ENCODE results near the gene CXCL1.

CXCL1 gene

DNA sequence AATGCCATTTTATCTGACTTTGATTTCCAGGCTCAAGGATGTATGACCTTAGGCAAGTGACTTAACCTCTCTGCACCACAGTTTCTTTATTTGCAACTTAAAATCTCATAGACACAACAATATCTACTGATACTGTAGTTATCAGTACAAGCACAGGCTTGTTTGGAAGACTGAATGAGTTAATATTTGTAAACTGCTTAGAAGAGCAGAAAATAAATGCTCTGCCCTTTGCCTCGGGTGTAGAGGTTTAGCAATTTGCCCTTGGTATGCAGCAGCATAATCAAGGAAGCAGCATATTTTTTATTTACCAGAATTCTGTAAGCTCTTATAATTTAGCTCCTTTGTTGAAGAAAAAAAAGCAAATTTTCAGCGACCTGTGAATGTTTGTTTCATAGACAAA lies 2.9 kb upstream of the CXCL1 start:
- no peak for DNase-seq
- H3K14ac ChIP-seq (ENCODE audit: low read length in 2 of 2): no peak overlapping the region
- H2AFZ ChIP-seq (ENCODE audit: low read depth, low read length): no peak overlapping the region
- no peak overlapping the region for H3K9ac ChIP-seq (ENCODE audit: low read length)
- H4K91ac ChIP-seq (ENCODE audit: low read length): no peak overlapping the region
- no peak overlapping the region for H3K4me3 ChIP-seq (ENCODE audit: insufficient read depth in 1 of 2, low read depth in 1 of 2, low read length in 2 of 2)
- no peak overlapping the region for H3K18ac ChIP-seq (ENCODE audit: low read depth in 1 of 2, low read length in 2 of 2)
- H3K4ac ChIP-seq (ENCODE audit: low read depth in 1 of 2, low read length in 2 of 2): no peak overlapping the region
- H2BK12ac ChIP-seq (ENCODE audit: low read length in 2 of 2): no peak overlapping the region
- no peak overlapping the region for H3K4me2 ChIP-seq (ENCODE audit: low read length, poor library complexity, severe bottlenecking)
- no peak overlapping the region for H2BK15ac ChIP-seq (ENCODE audit: low read depth, poor library complexity, severe bottlenecking)
- H3K23ac ChIP-seq (ENCODE audit: low read length in 2 of 2): no peak overlapping the region
- no peak overlapping the region for H2BK5ac ChIP-seq (ENCODE audit: low read depth, low read length, poor library complexity, severe bottlenecking)
- peaks cover 6% of the 10 kb centered on the region for H3K4me1 ChIP-seq (ENCODE audit: control insufficient read depth, insufficient read depth, low read depth, low read length)
- no peaks in the 10 kb centered on the region for H3K27me3 ChIP-seq (ENCODE audit: control insufficient read depth in 1 of 2, insufficient read depth in 1 of 2, low read length in 2 of 2)
- no peaks in the 10 kb centered on the region for H3K9me3 ChIP-seq (ENCODE audit: control insufficient read depth, low read length)
- no peak overlapping the region for H3K27ac ChIP-seq (ENCODE audit: low read length, poor library complexity, severe bottlenecking)
- no peak overlapping the region for H2BK120ac ChIP-seq (ENCODE audit: low read depth, low read length)
- no CpG with 5 or more reads among the region's 2 CpGs for WGBS
- H3K36me3 ChIP-seq (ENCODE audit: control insufficient read depth in 1 of 2, insufficient read depth in 2 of 2, low read depth in 1 of 2, low read length in 2 of 2): no peaks in the 10 kb centered on the region
- no peak overlapping the region for H2AK5ac ChIP-seq (ENCODE audit: low read length, severe bottlenecking)
- no peaks in the 10 kb centered on the region for H3K79me1 ChIP-seq (replicated peaks; ENCODE audit: low read length, poor library complexity, severe bottlenecking)
- H4K8ac ChIP-seq (ENCODE audit: low read length): no peak overlapping the region

DNA sequence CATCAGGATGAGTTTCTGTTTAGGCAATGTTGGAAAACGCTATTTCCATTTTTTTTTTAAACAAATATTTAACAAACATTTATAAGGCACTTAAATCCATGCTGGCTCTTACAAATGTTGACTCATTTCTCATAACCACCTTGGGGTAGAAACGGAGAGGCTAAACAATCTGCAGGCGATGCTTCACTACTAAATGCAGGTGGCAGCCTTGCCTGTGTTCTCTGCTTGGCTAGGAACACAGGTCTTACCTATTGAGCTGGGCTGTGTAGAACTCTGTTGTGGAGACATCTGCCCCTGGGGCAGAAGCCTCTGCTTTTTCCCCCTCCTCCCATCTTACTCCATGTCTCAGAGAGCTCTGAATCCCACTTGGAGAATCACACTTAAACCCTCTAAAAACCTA lies 1.4 kb upstream of the CXCL1 start:
- 58% methylated on average over 2 of the region's 3 CpGs for WGBS
- Histone ChIP-seq H2BK15ac (ENCODE audit: low read depth, poor library complexity, severe bottlenecking) (peak overlapping the region; percentile 29), H3K9ac (ENCODE audit: low read length) (no peak overlapping the region)

GRCh38 chr4:73868206-73869129 lies 725 bp upstream of the CXCL1 start:
- DNase-seq: peak; percentile 74
- Histone ChIP-seq H2AFZ (ENCODE audit: low read depth, low read length) (peak overlapping the region; percentile 58), H3K36me3 (ENCODE audit: control insufficient read depth in 1 of 2, insufficient read depth in 2 of 2, low read depth in 1 of 2, low read length in 2 of 2) (no peaks in the 10 kb centered on the region), H3K4me1 (ENCODE audit: control insufficient read depth, insufficient read depth, low read depth, low read length) (peaks cover 5% of the 10 kb centered on the region), H4K91ac (ENCODE audit: low read length) (peak overlapping the region; percentile 80), H2AK5ac (ENCODE audit: low read length, severe bottlenecking) (peak overlapping the region; percentile 15), H2BK12ac (ENCODE audit: low read length in 2 of 2) (peak overlapping the region; percentile 75 to 96), H2BK15ac (ENCODE audit: low read depth, poor library complexity, severe bottlenecking) (peak overlapping the region; percentile 99), H3K9ac (ENCODE audit: low read length) (peak overlapping the region; percentile 80), H2BK5ac (ENCODE audit: low read depth, low read length, poor library complexity, severe bottlenecking) (peak overlapping the region; percentile 92), H3K4me3 (ENCODE audit: insufficient read depth in 1 of 2, low read depth in 1 of 2, low read length in 2 of 2) (peak overlapping the region; percentile 80 to 83), H3K4me2 (ENCODE audit: low read length, poor library complexity, severe bottlenecking) (peak overlapping the region; percentile 74), H3K18ac (ENCODE audit: low read depth in 1 of 2, low read length in 2 of 2) (peak overlapping the region; percentile 94 to 99), H3K14ac (ENCODE audit: low read length in 2 of 2) (no peak overlapping the region), H3K9me3 (ENCODE audit: control insufficient read depth, low read length) (no peaks in the 10 kb centered on the region), H2BK120ac (ENCODE audit: low read depth, low read length) (peak overlapping the region; percentile 92), H4K8ac (ENCODE audit: low read length) (peak overlapping the region; percentile 81), H3K23ac (ENCODE audit: low read length in 2 of 2) (peak overlapping the region in 1 of 2 experiments; percentile 64), H3K27ac (ENCODE audit: low read length, poor library complexity, severe bottlenecking) (peak overlapping the region; percentile 85), H3K4ac (ENCODE audit: low read depth in 1 of 2, low read length in 2 of 2) (peak overlapping the region; percentile 87 to 90), H3K27me3 (ENCODE audit: control insufficient read depth in 1 of 2, insufficient read depth in 1 of 2, low read length in 2 of 2) (no peaks in the 10 kb centered on the region), H3K79me1 (replicated peaks; ENCODE audit: low read length, poor library complexity, severe bottlenecking) (no peaks in the 10 kb centered on the region)
- WGBS: 29% methylated on average over 12 of the region's 16 CpGs

More for the DNA sequence above, 1.4 kb upstream of the CXCL1 start:
- H3K18ac ChIP-seq (ENCODE audit: low read depth in 1 of 2, low read length in 2 of 2): peak overlapping the region; percentile 58 to 91
- no peak overlapping the region for H3K4me3 ChIP-seq (ENCODE audit: insufficient read depth in 1 of 2, low read depth in 1 of 2, low read length in 2 of 2)
- H3K14ac ChIP-seq (ENCODE audit: low read length in 2 of 2): no peak overlapping the region
- peak overlapping the region; percentile 19 for H4K91ac ChIP-seq (ENCODE audit: low read length)
- no peaks in the 10 kb centered on the region for H3K79me1 ChIP-seq (replicated peaks; ENCODE audit: low read length, poor library complexity, severe bottlenecking)
- H3K9me3 ChIP-seq (ENCODE audit: control insufficient read depth, low read length): no peaks in the 10 kb centered on the region
- DNase-seq: peak; percentile 31
- peak overlapping the region; percentile 85 for H3K27ac ChIP-seq (ENCODE audit: low read length, poor library complexity, severe bottlenecking)
- no peak overlapping the region for H3K4me2 ChIP-seq (ENCODE audit: low read length, poor library complexity, severe bottlenecking)
- peak overlapping the region; percentile 1 for H2AK5ac ChIP-seq (ENCODE audit: low read length, severe bottlenecking)
- H3K4ac ChIP-seq (ENCODE audit: low read depth in 1 of 2, low read length in 2 of 2): peak overlapping the region in 1 of 2 experiments; percentile 20
- H3K27me3 ChIP-seq (ENCODE audit: control insufficient read depth in 1 of 2, insufficient read depth in 1 of 2, low read length in 2 of 2): no peaks in the 10 kb centered on the region
- H3K36me3 ChIP-seq (ENCODE audit: control insufficient read depth in 1 of 2, insufficient read depth in 2 of 2, low read depth in 1 of 2, low read length in 2 of 2): no peaks in the 10 kb centered on the region
- peak overlapping the region; percentile 65 to 93 for H2BK12ac ChIP-seq (ENCODE audit: low read length in 2 of 2)
- no peak overlapping the region for H2BK5ac ChIP-seq (ENCODE audit: low read depth, low read length, poor library complexity, severe bottlenecking)
- H4K8ac ChIP-seq (ENCODE audit: low read length): peak overlapping the region; percentile 70
- H2BK120ac ChIP-seq (ENCODE audit: low read depth, low read length): peak overlapping the region; percentile 52
- H3K23ac ChIP-seq (ENCODE audit: low read length in 2 of 2): no peak overlapping the region
- peaks cover 5% of the 10 kb centered on the region for H3K4me1 ChIP-seq (ENCODE audit: control insufficient read depth, insufficient read depth, low read depth, low read length)
- no peak overlapping the region for H2AFZ ChIP-seq (ENCODE audit: low read depth, low read length)

DNA sequence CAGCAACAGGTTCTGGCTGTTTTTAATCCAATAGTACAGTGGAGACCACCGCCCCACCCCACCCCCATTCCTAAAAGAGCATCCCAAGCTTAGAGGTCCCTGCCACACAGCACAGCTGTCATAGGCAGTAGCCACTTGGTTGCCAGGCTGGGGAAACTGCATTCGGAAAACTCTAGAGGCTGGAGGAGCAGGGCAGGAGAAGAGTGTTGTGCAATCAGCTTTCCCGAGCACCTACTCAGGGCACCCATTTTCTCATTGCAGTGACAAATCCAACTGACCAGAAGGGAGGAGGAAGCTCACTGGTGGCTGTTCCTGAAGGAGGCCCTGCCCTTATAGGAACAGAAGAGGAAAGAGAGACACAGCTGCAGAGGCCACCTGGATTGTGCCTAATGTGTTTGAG lies 1.1 kb downstream of the CXCL1 start:
- Histone ChIP-seq H3K27ac (ENCODE audit: low read length, poor library complexity, severe bottlenecking) (peak overlapping the region; percentile 85), H3K9me3 (ENCODE audit: control insufficient read depth, low read length) (no peaks in the 10 kb centered on the region), H3K79me1 (replicated peaks; ENCODE audit: low read length, poor library complexity, severe bottlenecking) (no peaks in the 10 kb centered on the region), H2AFZ (ENCODE audit: low read depth, low read length) (no peak overlapping the region), H2BK120ac (ENCODE audit: low read depth, low read length) (no peak overlapping the region), H4K91ac (ENCODE audit: low read length) (peak overlapping the region; percentile 25), H3K23ac (ENCODE audit: low read length in 2 of 2) (peak overlapping the region in 1 of 2 experiments; percentile 3), H3K36me3 (ENCODE audit: control insufficient read depth in 1 of 2, insufficient read depth in 2 of 2, low read depth in 1 of 2, low read length in 2 of 2) (no peaks in the 10 kb centered on the region), H2BK12ac (ENCODE audit: low read length in 2 of 2) (peak overlapping the region; percentile 1 to 49), H3K18ac (ENCODE audit: low read depth in 1 of 2, low read length in 2 of 2) (peak overlapping the region; percentile 37 to 61), H2AK5ac (ENCODE audit: low read length, severe bottlenecking) (no peak overlapping the region), H3K9ac (ENCODE audit: low read length) (peak overlapping the region; percentile 80), H3K14ac (ENCODE audit: low read length in 2 of 2) (no peak overlapping the region), H3K27me3 (ENCODE audit: control insufficient read depth in 1 of 2, insufficient read depth in 1 of 2, low read length in 2 of 2) (no peaks in the 10 kb centered on the region), H2BK5ac (ENCODE audit: low read depth, low read length, poor library complexity, severe bottlenecking) (no peak overlapping the region), H2BK15ac (ENCODE audit: low read depth, poor library complexity, severe bottlenecking) (no peak overlapping the region), H4K8ac (ENCODE audit: low read length) (peak overlapping the region; percentile 59), H3K4ac (ENCODE audit: low read depth in 1 of 2, low read length in 2 of 2) (peak overlapping the region; percentile 15 to 60), H3K4me1 (ENCODE audit: control insufficient read depth, insufficient read depth, low read depth, low read length) (peaks cover 5% of the 10 kb centered on the region), H3K4me2 (ENCODE audit: low read length, poor library complexity, severe bottlenecking) (peak overlapping the region; percentile 74), H3K4me3 (ENCODE audit: insufficient read depth in 1 of 2, low read depth in 1 of 2, low read length in 2 of 2) (peak overlapping the region; percentile 62 to 80)
- DNase-seq: peak; percentile 70
- WGBS: 76% methylated on average over 2 of the region's 3 CpGs

Data from mesenchymal stem cell (in vitro differentiated cells and primary cell).